ENCODE results near the gene BHLHE40.

- TF ChIP-seq POLR2A (IDR thresholded peaks at IDR 0.05) (no peak), CTCF (IDR thresholded peaks at IDR 0.05) (no peak)
Observed at GRCh38 chr3:4940985-4941384, 38.3 kb upstream of the BHLHE40 start.
